IMR-90 (cell line): ENCODE results near the gene CRTAP. TPM values are rescaled to one million over a fixed set of nuclear protein-coding genes. Genes with fewer than 3 reads are reported as not detected.

ENCODE experiments used
- ATAC-seq: fragments of 200-7000 bp; cut with Tn5 transposase; 2 replicates; pipeline ENCODE4 v1.9.1; 2020; ENCODE audit warnings: low read depth, mild to moderate bottlenecking, moderate library complexity
- BruUV-seq: library from RNA; stranded (reverse); fragments of 400-500 nt; replicated peaks from 2 replicates; lab custom pipeline; 2021; lab: Mats Ljungman, UMichigan
- CTCF ChIA-PET: fragments of 300-600 bp; formaldehyde crosslinking; extraction: SDS; loops from one replicate; lab custom pipeline; 2021; ENCODE audit warnings: antibody characterized with exemption; lab: Yijun Ruan, JAX
- POLR2A ChIA-PET: fragments of 300-600 bp; sonication (Branson Sonifier 250); formaldehyde crosslinking; loops from one replicate; lab custom pipeline; 2022; ENCODE audit warnings: antibody characterized with exemption; ENCODE audit not compliant: unreplicated experiment; lab: Charles Lee
- DNase-seq: peaks from one replicate; pipeline ENCODE4 v3.0.0; 2013
- H2AFZ ChIP-seq: replicated peaks from 2 replicates; pipeline ENCODE3; 2013; ENCODE audit warnings: low read length, mild to moderate bottlenecking; ENCODE audit not compliant: poor library complexity
- H2AK5ac ChIP-seq: 2 replicates; pipeline ENCODE4 v1.6.1; 2013; ENCODE audit warnings: low read depth, low read length, inconsistent platforms
- H2AK9ac ChIP-seq: replicated peaks from 2 replicates; pipeline ENCODE3; 2013; ENCODE audit warnings: mild to moderate bottlenecking, low read depth, low read length, moderate library complexity; ENCODE audit not compliant: poor library complexity
- H2BK120ac ChIP-seq: 2 replicates; pipeline ENCODE4 v1.6.1; 2013; ENCODE audit warnings: low read depth, low read length, inconsistent platforms
- H2BK15ac ChIP-seq: 3 replicates; pipeline ENCODE4 v1.6.1; 2013; ENCODE audit warnings: low read depth, low read length, inconsistent platforms
- H2BK20ac ChIP-seq: 2 replicates; pipeline ENCODE4 v1.6.1; 2013; ENCODE audit warnings: low read depth, mild to moderate bottlenecking, inconsistent platforms, low read length, moderate library complexity
- H2BK5ac ChIP-seq: 2 replicates; pipeline ENCODE4 v1.6.1; 2013; ENCODE audit warnings: mild to moderate bottlenecking, low read depth, low read length, inconsistent platforms; ENCODE audit not compliant: poor library complexity, severe bottlenecking
- H3K14ac ChIP-seq: replicated peaks from 2 replicates; pipeline ENCODE4 v1.6.1; 2013; ENCODE audit warnings: low read depth, low read length, inconsistent platforms
- H3K18ac ChIP-seq: 2 replicates; pipeline ENCODE4 v1.6.1; 2013; ENCODE audit warnings: low read depth, low read length, control low read depth
- H3K23ac ChIP-seq: 2 replicates; pipeline ENCODE4 v1.6.1; 2013; ENCODE audit warnings: low read depth, low read length, inconsistent platforms
- H3K27ac ChIP-seq: 2 replicates; pipeline ENCODE4 v1.5.1; 2013; ENCODE audit warnings: mild to moderate bottlenecking, control low read depth, low read length; ENCODE audit not compliant: insufficient read depth
- H3K27me3 ChIP-seq: 2 replicates; pipeline ENCODE4 v1.6.1; 2013; ENCODE audit warnings: low read length; ENCODE audit not compliant: control insufficient read depth, insufficient read depth
- H3K36me3 ChIP-seq: 2 replicates; pipeline ENCODE4 v1.6.1; 2013; ENCODE audit warnings: low read length, mixed read lengths; ENCODE audit not compliant: control insufficient read depth, insufficient read depth
- H3K4ac ChIP-seq: 2 replicates; pipeline ENCODE4 v1.6.1; 2013; ENCODE audit warnings: low read depth, low read length, inconsistent platforms
- H3K4me1 ChIP-seq: 2 replicates; pipeline ENCODE4 v1.6.1; 2013; ENCODE audit warnings: low read length, mixed read lengths; ENCODE audit not compliant: control insufficient read depth, insufficient read depth
- H3K4me2 ChIP-seq: 2 replicates; pipeline ENCODE4 v1.6.1; 2013; ENCODE audit warnings: low read depth, mild to moderate bottlenecking, control low read depth, low read length, moderate library complexity
- H3K4me3 ChIP-seq: 2 replicates; pipeline ENCODE4 v1.5.1; 2013; ENCODE audit warnings: low read depth, mild to moderate bottlenecking, control low read depth, low read length, moderate library complexity; ENCODE audit not compliant: insufficient read depth
- H3K56ac ChIP-seq: 2 replicates; pipeline ENCODE4 v1.6.1; 2013; ENCODE audit warnings: low read length, inconsistent platforms; ENCODE audit not compliant: insufficient read depth; ENCODE audit errors: extremely low read depth
- H3K79me1 ChIP-seq, 2 experiments: 2 replicates each; pipeline ENCODE4 v1.6.1; 2013; ENCODE audit warnings: low read length in 2 of 2, inconsistent platforms in 1 of 2, low read depth in 1 of 2
- H3K9ac ChIP-seq: 2 replicates; pipeline ENCODE4 v1.6.1; 2013; ENCODE audit warnings: low read depth, low read length, control low read depth
- H3K9me1 ChIP-seq: 2 replicates; pipeline ENCODE4 v1.6.1; 2013; ENCODE audit warnings: low read length, inconsistent platforms; ENCODE audit not compliant: insufficient read depth
- H3K9me3 ChIP-seq: 2 replicates; pipeline ENCODE4 v1.6.1; 2013; ENCODE audit warnings: low read length; ENCODE audit not compliant: control insufficient read depth, insufficient read depth
- H4K20me1 ChIP-seq: 2 replicates; pipeline ENCODE4 v1.6.1; 2013; ENCODE audit warnings: low read length, inconsistent platforms; ENCODE audit not compliant: insufficient read depth
- H4K5ac ChIP-seq: 2 replicates; pipeline ENCODE4 v1.6.1; 2013; ENCODE audit warnings: mild to moderate bottlenecking, low read depth, low read length, control low read depth
- H4K8ac ChIP-seq, 2 experiments: 2 replicates each; pipeline ENCODE4 v1.6.1; 2013; ENCODE audit warnings: low read depth in 2 of 2, low read length in 2 of 2, control low read depth in 1 of 2, inconsistent platforms in 1 of 2
- H4K91ac ChIP-seq: 2 replicates; pipeline ENCODE4 v1.6.1; 2013; ENCODE audit warnings: low read depth, low read length, inconsistent platforms; ENCODE audit not compliant: insufficient read depth
- CEBPB ChIP-seq: IDR thresholded peaks from 2 replicates; pipeline ENCODE4 v1.6.1; 2012; ENCODE audit warnings: low read depth, low read length, improper control_type of control experiment
- CHD1 ChIP-seq: IDR thresholded peaks from 2 replicates; pipeline ENCODE4 v1.6.1; 2012; ENCODE audit warnings: low read depth, low read length, improper control_type of control experiment
- FOS ChIP-seq: fragments of 150-350 bp; IDR thresholded peaks from 2 replicates; pipeline ENCODE4 v1.6.1; 2016; ENCODE audit warnings: low read depth, low read length
- MAFK ChIP-seq: IDR thresholded peaks from 2 replicates; pipeline ENCODE4 v1.6.1; 2012; ENCODE audit warnings: low read depth, low read length, improper control_type of control experiment
- MXI1 ChIP-seq: IDR thresholded peaks from 2 replicates; pipeline ENCODE4 v1.6.1; 2012; ENCODE audit warnings: low read depth, mild to moderate bottlenecking, low read length, moderate library complexity, borderline replicate concordance
- POLR2A ChIP-seq: IDR thresholded peaks from 2 replicates; pipeline ENCODE4 v1.6.1; 2012; ENCODE audit warnings: mild to moderate bottlenecking, low read depth, low read length
- RAD21 ChIP-seq: IDR thresholded peaks from 2 replicates; pipeline ENCODE4 v1.6.1; 2012; ENCODE audit warnings: low read length, improper control_type of control experiment
- WGBS, 2 experiments: methylation state at CpG; one replicate each; pipeline versions ENCODE4 v1.1.5 to v1.1.7; 2013; ENCODE audit warnings: missing lambda C conversion rate in 2 of 2; ENCODE audit not compliant: insufficient read length in 1 of 2; ENCODE audit errors: extremely low coverage in 2 of 2; 5-methylcytosine and 5-hydroxymethylcytosine counted together
- dilution Hi-C: fragments of 300-500 bp; cut with HindIII; formaldehyde crosslinking; loops from one replicate; pipeline ENCODE4 v1.14.3; 2018; ENCODE audit warnings: low sequenced_read_pairs; ENCODE audit not compliant: unreplicated experiment
- in situ Hi-C: fragments of 300-500 bp; cut with MboI; formaldehyde crosslinking; loops from 3 replicates; pipeline ENCODE4 v1.14.3; 2019; ENCODE audit warnings: low sequenced_read_pairs, inconsistent platforms, mixed read lengths
- intact Hi-C: fragments of 100-400 bp; cut with micrococcal nuclease; formaldehyde crosslinking; loops from 2 replicates; pipeline ENCODE4 v1.10.0; 2022
- polyA plus RNA-seq, 3 experiments: library from polyadenylated mRNA; depleted of rRNA; stranded (reverse); fragments of >200 nt; gene quantifications; 2 replicates each; pipeline ENCODE4 v1.2.3, GENCODE V29; 2012; ENCODE audit warnings: low replicate concordance in 1 of 3
- total RNA-seq: library from RNA; depleted of rRNA; stranded (reverse); fragments of >200 nt; gene quantifications from 2 replicates; pipeline ENCODE4 v1.2.3, GENCODE V29; 2012
- TF ChIP-seq, protein P1 (sequence below): conservative IDR thresholded peaks from 2 replicates; pipeline ENCODE4 v1.5.1; 2012; ENCODE audit warnings: mild to moderate bottlenecking, low read depth, low read length, improper control_type of control experiment
- TF ChIP-seq, protein P2 (sequence below): fragments of 150-350 bp; IDR thresholded peaks from 2 replicates; pipeline ENCODE4 v1.6.1; 2017; ENCODE audit warnings: mild to moderate bottlenecking, antibody characterized with exemption, low read length, low read depth

The CRTAP gene
- total and polyA plus RNA-seq, 2 of the 4 experiments (the other 2 are of a cell fraction), result 108 to 205 TPM

DNA sequence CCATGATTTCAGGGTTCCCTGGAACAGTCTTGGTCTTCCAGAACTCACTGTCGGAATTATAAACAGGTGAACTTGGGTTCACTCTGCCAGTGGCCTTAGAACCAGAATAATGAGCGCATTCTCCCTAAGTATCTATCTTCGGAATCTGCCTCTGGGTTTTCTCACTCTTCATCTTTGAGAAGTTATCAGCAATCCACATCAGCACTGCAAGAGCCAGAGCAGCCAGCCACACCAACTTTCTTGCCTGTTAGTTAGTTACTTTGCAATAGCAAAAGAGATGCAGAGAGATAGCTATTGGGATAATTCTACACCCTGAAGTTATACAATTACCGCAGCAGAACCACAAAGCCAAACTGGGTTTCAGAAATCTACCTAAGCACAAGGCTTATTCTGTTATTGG is 42.6 kb upstream of the CRTAP start:
- WGBS, 2 experiments, result no CpG with 5 or more reads among the region's 4 CpGs
- no peak overlapping the region for H3K56ac ChIP-seq
- H4K20me1 ChIP-seq, result peaks cover 8% of the 10 kb centered on the region; the same call in 1 of the 2 replicates
- H3K23ac ChIP-seq, result no peak overlapping the region
- no peak for ATAC-seq
- no peak for TF ChIP-seq POLR2A
- TF ChIP-seq FOS, result no peak
- TF ChIP-seq, protein P1, sequence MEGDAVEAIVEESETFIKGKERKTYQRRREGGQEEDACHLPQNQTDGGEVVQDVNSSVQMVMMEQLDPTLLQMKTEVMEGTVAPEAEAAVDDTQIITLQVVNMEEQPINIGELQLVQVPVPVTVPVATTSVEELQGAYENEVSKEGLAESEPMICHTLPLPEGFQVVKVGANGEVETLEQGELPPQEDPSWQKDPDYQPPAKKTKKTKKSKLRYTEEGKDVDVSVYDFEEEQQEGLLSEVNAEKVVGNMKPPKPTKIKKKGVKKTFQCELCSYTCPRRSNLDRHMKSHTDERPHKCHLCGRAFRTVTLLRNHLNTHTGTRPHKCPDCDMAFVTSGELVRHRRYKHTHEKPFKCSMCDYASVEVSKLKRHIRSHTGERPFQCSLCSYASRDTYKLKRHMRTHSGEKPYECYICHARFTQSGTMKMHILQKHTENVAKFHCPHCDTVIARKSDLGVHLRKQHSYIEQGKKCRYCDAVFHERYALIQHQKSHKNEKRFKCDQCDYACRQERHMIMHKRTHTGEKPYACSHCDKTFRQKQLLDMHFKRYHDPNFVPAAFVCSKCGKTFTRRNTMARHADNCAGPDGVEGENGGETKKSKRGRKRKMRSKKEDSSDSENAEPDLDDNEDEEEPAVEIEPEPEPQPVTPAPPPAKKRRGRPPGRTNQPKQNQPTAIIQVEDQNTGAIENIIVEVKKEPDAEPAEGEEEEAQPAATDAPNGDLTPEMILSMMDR, result no peak
- TF ChIP-seq CHD1, result no peak
- TF ChIP-seq, protein P2, sequence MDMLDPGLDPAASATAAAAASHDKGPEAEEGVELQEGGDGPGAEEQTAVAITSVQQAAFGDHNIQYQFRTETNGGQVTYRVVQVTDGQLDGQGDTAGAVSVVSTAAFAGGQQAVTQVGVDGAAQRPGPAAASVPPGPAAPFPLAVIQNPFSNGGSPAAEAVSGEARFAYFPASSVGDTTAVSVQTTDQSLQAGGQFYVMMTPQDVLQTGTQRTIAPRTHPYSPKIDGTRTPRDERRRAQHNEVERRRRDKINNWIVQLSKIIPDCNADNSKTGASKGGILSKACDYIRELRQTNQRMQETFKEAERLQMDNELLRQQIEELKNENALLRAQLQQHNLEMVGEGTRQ, result no peak
- no peak for TF ChIP-seq MXI1
- no peak for TF ChIP-seq MAFK
- TF ChIP-seq CEBPB, result no peak
- no peak for TF ChIP-seq RAD21
- no peak overlapping the region for H2AK5ac ChIP-seq
- H3K27ac ChIP-seq, result no peak overlapping the region
- peaks cover under 1 to 16% of the 10 kb centered on the region in 2 experiments; a peak in 2 of 4 replicates for H3K79me1 ChIP-seq
- peaks cover 2% of the 10 kb centered on the region; the same call in 1 of the 2 replicates for H3K9me1 ChIP-seq
- no peak overlapping the region for H2BK5ac ChIP-seq
- no peak for DNase-seq
- H3K14ac ChIP-seq, result no peak overlapping the region
- no peaks in the 10 kb centered on the region for H3K27me3 ChIP-seq
- H3K36me3 ChIP-seq, result peaks cover 13% of the 10 kb centered on the region
- CTCF ChIA-PET, result interaction anchor here (0.6 kb wide), 1 partner anchor 122 kb away, joined by 9 read pairs; no protein-coding TSS in a partner anchor
- H3K18ac ChIP-seq, result no peak overlapping the region
- H3K4me3 ChIP-seq, result no peak overlapping the region
- no peak overlapping the region for H2BK20ac ChIP-seq
- H3K4me2 ChIP-seq, result no peak overlapping the region
- H4K8ac ChIP-seq, result no peak overlapping the region
- dilution Hi-C loops, result no loop called here
- H2AFZ ChIP-seq, result no peak overlapping the region
- H3K9me3 ChIP-seq, result no peaks in the 10 kb centered on the region
- H3K4ac ChIP-seq, result no peak overlapping the region
- no peak overlapping the region for H2BK120ac ChIP-seq
- no peak overlapping the region for H2BK15ac ChIP-seq
- H2AK9ac ChIP-seq, result no peak overlapping the region
- POLR2A ChIA-PET, result interaction anchor here (0.6 kb wide), 1 partner anchor 86 kb away, joined by 3 read pairs; no protein-coding TSS in a partner anchor
- intact Hi-C loops, result loop anchor here (10.0 kb wide), 1 partner anchor 336 kb away; no protein-coding TSS in a partner anchor
- in situ Hi-C loops, result loop anchor here (5.0 kb wide), 1 partner anchor 119 kb away; the partner anchor contains the start of gene CCR4
- no peaks in the 10 kb centered on the region for H3K4me1 ChIP-seq
- no TSS peak for BruUV-seq
- H4K91ac ChIP-seq, result no peak overlapping the region
- H4K5ac ChIP-seq, result no peak overlapping the region
- H3K9ac ChIP-seq, result no peak overlapping the region
